GM21390 (cell line): ENCODE measurements around the gene HYDIN.

Experiments
- ATAC-seq: cut with Tn5 transposase; IDR thresholded peaks from one replicate; pipeline ENCODE4 v1.9.1; 2021; ENCODE audit not compliant: unreplicated experiment

The HYDIN gene

GRCh38 chr16:70793851-70794502 is 436.5 kb downstream of the HYDIN start:
- ATAC-seq: peak; percentile 52

GRCh38 chr16:70790815-70791214 is 439.7 kb downstream of the HYDIN start:
- no peak for ATAC-seq

DNA sequence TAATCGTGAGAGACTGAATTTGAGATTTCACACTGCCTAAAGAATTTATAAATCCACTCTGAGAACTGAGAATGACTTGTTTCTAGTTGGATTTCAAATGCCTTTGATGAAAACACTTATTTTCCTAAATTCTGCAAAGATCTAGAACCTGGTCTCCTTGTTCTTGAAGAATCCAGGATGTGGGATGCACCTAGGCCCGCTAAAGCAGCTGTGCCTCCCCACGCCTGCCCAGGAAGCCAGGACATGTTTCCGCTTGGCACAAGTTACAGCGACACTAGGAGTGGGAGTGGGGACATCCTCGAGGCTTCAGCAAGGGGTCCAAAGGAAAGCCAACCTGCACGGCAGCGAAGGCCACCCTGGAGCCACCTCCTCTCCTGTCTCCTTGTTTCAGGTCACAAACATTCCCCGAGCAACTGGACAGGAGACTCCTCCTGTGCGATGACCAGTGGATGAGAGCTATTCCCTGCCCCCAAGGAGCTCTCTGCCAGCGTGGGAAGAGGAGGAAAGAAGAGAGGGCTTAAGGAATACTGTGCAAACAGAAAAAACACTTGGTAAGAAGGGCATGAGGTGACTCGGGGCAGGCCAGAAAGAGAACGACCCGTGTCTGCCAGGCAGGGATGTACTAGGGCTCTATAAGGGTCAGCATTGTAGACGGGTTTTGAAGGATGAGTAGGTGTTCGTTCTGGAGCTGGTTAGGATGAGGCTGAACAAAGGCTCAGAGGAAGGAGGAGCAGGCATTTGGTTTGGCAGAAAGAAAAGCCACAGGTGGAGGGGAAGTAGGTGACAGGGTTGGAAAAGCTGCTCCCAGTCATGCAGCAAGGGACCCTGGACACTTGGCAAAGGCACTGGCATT is 440.7 kb downstream of the HYDIN start:
- no peak for ATAC-seq

DNA sequence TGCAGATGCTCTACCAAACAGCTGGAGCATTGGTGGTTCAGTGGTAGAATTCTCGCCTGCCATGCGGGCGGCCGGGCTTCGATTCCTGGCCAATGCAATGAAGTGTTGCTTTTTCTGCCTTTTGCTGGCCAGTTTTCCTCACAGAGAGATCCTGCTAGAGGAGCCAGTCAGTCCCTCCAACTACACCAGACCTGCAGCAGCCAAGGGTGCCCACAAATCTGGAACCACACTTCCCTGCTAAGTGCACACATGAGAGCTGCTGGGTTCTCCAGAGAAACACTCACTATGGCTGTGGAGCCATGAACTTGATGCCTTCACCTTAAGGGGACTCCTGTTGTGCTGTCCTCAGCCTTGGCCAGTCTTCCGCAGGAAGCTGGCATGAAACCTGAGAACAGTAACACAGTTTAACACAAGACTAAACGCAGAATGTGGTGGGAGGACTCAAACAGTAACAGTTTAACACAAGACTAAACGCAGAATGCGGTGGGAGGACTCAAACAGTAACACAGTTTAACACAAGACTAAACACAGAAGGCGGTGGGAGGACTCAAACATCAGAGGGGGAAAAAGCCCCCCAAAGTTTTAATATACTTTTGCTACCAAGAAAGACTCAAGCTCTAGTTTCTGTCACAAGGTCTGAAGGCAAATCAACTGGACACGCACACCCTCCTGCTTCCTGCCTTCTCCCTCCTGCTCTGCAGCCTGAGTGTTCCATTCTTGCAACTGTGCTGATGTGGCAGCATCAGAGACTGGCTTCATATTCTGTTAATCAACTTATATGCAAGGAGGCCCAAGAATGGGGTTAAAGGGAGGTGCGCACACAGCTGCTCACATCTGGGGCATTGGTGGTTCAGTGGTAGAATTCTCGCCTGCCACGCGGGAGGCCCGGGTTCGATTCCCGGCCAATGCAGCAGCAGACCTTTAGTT is 441.6 kb downstream of the HYDIN start:
- ATAC-seq: no peak

- no peak for ATAC-seq
Observed at GRCh38 chr16:70786020-70786755, 444.3 kb downstream of the HYDIN start.

- ATAC-seq: no peak
Observed at GRCh38 chr16:70784692-70785555, 445.6 kb downstream of the HYDIN start.

- no peak for ATAC-seq
Observed at GRCh38 chr16:70782237-70782636, 448.3 kb downstream of the HYDIN start.

GRCh38 chr16:70781800-70782199 is 448.7 kb downstream of the HYDIN start:
- no peak for ATAC-seq

DNA sequence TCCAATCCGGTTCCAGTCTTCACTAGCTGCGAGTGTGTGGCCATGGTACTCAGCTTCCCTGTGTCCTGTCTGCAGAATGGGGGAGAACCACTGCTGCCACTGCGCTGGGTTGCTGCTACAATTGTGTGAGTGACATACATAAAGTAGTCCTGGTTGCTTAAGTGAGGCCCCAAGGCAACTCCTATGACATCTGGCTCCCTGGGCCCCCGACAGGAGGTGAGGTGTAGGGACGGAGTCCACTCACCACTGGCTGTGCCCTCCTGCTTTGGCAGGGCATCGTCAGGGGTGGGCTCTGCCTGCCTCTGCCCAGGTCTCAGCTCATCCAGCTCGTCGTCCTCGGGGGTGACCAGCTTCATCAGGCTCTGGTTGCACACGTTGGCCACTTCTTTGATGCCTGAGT is 450.0 kb downstream of the HYDIN start:
- no peak for ATAC-seq

DNA sequence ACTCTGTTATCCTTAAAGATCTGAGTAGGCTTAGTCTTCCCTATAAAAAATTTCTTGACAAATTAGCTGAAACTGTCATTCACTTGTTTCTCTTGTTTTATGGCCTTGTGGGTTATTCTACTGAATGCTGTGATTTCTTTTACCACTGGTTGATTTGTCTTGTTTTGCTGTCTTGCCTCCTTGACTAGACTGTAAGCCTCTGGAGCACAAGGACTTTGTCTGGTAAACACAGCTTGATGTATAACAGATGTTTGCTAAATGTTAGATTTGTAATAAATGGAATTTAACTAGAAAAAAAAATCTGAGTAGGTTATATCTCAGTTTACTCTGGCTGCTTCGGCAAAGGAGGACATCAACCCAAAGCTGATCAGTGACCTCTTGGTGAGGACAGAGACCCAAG is 451.2 kb downstream of the HYDIN start:
- no peak for ATAC-seq

- no peak for ATAC-seq
Observed at GRCh38 chr16:70778901-70779309, 451.6 kb downstream of the HYDIN start.

DNA sequence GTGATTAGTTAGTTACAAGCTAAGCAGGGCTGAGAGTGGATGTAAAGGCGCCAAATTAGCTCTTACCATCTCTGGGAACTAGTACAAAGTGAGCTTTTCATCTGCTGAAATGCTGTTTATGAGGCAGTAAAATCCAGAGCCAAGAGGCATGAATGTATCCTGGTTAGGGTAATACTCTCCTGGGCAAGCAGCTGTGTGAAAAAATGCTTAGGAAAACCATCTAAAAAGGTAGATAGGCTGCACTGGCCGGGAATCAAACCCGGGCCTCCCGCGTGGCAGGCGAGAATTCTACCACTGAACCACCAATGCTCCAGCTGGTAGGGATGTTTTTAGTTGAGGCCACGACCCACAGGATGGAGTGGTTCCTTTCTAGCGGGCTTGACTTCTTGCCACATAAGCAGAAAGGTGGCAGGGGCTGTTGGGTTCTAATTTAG is 452.5 kb downstream of the HYDIN start:
- no peak for ATAC-seq

- no peak for ATAC-seq
Observed at GRCh38 chr16:70777496-70777895, 453.0 kb downstream of the HYDIN start.

GRCh38 chr16:70775399-70775798 is 455.1 kb downstream of the HYDIN start:
- no peak for ATAC-seq

GRCh38 chr16:70774261-70774660 is 456.3 kb downstream of the HYDIN start:
- ATAC-seq: no peak

DNA sequence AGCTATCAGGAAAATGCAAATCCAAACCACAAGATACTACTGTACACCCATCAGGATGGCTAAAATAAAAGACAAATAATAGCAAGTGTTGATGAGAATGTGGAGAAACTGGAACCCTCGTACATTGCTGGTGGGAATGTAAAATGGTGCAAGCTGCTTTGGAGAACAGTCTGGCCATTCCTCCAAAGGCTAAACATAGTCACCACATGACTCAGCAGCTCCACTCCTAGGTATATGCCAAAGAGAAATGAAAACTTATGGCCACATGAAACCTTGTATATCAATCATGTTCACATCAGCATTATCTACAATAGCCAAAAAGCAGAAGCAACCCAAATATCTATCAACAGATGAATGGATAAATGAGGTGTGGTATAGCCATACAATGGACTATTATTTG is 458.0 kb downstream of the HYDIN start:
- ATAC-seq: no peak

GRCh38 chr16:70770626-70771552 is 459.6 kb downstream of the HYDIN start:
- no peak for ATAC-seq

GRCh38 chr16:70770291-70770625 is 460.3 kb downstream of the HYDIN start:
- no peak for ATAC-seq

DNA sequence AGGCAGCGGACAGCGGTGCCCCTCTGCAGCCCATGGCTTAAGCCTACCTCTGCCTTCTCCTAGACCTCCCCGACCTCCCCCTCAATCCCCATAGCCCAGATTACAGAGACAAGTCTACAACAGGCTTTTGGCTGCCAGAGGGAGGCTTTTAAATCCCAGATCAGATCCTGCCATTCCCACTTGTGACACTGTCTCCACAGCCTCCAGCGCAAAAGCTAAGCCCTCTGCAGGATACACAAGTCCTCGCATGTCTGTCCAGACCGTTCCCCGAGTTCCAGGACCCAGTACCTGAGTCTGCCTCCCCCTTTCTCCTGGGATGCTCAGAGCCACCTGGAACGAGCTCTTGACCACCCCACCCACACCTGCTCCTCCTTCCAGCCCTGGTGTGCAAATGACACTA is 460.8 kb downstream of the HYDIN start:
- no peak for ATAC-seq
